GM23338 (cell line): Measurements from ENCODE around the gene SPTBN4.

Source experiments
- CREB1 ChIP-seq: fragments of 250-450 bp; sonication (Bioruptor Pico); IDR thresholded peaks from 2 replicates; pipeline ENCODE4 v1.5.0; 2020; ENCODE audit warnings: low read depth, mild to moderate bottlenecking, moderate library complexity
- CTCF ChIP-seq, 2 experiments: fragments of 200-600 bp in 1 of 2; sonication (generic) in 1 of 2; conservative IDR thresholded peaks; 2 replicates each; pipeline versions ENCODE4 v1.5.1 to v1.6.1; 2016 to 2017; ENCODE audit warnings: antibody characterized with exemption in 2 of 2, low read depth in 2 of 2, mild to moderate bottlenecking in 2 of 2, moderate library complexity in 1 of 2
- ETS1 ChIP-seq: IDR thresholded peaks from 2 replicates; pipeline ENCODE4 v1.6.1; 2016; ENCODE audit warnings: antibody characterized with exemption
- EZH2 ChIP-seq: fragments of 200-600 bp; sonication (generic); IDR thresholded peaks from one replicate; pipeline ENCODE4 v1.8.0; 2017; ENCODE audit warnings: antibody characterized with exemption, mild to moderate bottlenecking, low read depth; ENCODE audit not compliant: unreplicated experiment
- EZH2phosphoT487 ChIP-seq: fragments of 200-600 bp; sonication (generic); IDR thresholded peaks from one replicate; pipeline ENCODE4 v1.8.1; 2018; ENCODE audit warnings: antibody characterized with exemption; ENCODE audit not compliant: unreplicated experiment
- JUNB ChIP-seq: IDR thresholded peaks from one replicate; pipeline ENCODE4 v1.6.1; 2016; ENCODE audit warnings: antibody characterized with exemption; ENCODE audit not compliant: unreplicated experiment
- NANOG ChIP-seq: IDR thresholded peaks from 2 replicates; pipeline ENCODE4 v1.6.1; 2016; ENCODE audit warnings: antibody characterized with exemption, borderline replicate concordance
- POLR2AphosphoS5 ChIP-seq: IDR thresholded peaks from 2 replicates; pipeline ENCODE4 v1.6.1; 2016; ENCODE audit warnings: antibody characterized with exemption, low read depth
- REST ChIP-seq: IDR thresholded peaks from one replicate; pipeline ENCODE4 v1.6.1; 2018; ENCODE audit warnings: antibody characterized with exemption; ENCODE audit not compliant: unreplicated experiment
- STAT1 ChIP-seq: IDR thresholded peaks from one replicate; pipeline ENCODE4 v1.6.1; 2016; ENCODE audit warnings: antibody characterized with exemption; ENCODE audit not compliant: unreplicated experiment
- TF ChIP-seq, protein P1 (sequence below): fragments of 250-450 bp; sonication (Bioruptor Pico); IDR thresholded peaks from 2 replicates; pipeline ENCODE4 v1.5.0; 2020; ENCODE audit warnings: mild to moderate bottlenecking, moderate library complexity

DNA sequence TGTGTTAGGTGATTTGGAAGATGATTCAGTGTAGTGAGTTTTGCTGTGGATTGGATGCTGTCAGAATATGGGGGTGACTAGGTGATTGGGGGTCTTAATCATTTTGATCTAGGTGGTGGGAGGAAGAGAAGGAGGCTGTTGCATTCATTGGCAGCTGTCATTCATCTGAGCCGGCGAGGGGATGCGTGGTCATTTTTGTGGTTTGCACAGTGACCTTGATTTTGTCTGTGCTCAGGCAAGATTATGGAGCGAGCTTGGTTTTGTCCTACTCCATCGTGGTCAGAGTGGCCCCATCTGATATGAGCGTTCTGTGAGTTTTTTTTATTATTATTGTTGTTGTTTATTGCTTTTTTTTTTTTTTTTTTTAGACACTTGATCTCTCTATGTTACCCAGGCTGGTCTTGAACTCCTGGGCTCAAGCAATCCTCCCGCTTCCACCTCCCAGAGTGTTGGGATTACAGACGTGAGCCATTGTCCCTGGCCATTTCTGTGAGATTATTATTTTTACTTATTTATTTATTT, 42.0 kb downstream of the SPTBN4 start:
- no peak for TF ChIP-seq EZH2
- TF ChIP-seq CTCF (conservative IDR thresholded peaks at IDR 0.05; ENCODE audit: low read depth in 2 of 2), result no peak
- TF ChIP-seq POLR2AphosphoS5, result no peak
- no peak for TF ChIP-seq NANOG
- TF ChIP-seq EZH2phosphoT487, result no peak
- no peak for TF ChIP-seq REST
- TF ChIP-seq STAT1, result no peak
- TF ChIP-seq, protein P1, sequence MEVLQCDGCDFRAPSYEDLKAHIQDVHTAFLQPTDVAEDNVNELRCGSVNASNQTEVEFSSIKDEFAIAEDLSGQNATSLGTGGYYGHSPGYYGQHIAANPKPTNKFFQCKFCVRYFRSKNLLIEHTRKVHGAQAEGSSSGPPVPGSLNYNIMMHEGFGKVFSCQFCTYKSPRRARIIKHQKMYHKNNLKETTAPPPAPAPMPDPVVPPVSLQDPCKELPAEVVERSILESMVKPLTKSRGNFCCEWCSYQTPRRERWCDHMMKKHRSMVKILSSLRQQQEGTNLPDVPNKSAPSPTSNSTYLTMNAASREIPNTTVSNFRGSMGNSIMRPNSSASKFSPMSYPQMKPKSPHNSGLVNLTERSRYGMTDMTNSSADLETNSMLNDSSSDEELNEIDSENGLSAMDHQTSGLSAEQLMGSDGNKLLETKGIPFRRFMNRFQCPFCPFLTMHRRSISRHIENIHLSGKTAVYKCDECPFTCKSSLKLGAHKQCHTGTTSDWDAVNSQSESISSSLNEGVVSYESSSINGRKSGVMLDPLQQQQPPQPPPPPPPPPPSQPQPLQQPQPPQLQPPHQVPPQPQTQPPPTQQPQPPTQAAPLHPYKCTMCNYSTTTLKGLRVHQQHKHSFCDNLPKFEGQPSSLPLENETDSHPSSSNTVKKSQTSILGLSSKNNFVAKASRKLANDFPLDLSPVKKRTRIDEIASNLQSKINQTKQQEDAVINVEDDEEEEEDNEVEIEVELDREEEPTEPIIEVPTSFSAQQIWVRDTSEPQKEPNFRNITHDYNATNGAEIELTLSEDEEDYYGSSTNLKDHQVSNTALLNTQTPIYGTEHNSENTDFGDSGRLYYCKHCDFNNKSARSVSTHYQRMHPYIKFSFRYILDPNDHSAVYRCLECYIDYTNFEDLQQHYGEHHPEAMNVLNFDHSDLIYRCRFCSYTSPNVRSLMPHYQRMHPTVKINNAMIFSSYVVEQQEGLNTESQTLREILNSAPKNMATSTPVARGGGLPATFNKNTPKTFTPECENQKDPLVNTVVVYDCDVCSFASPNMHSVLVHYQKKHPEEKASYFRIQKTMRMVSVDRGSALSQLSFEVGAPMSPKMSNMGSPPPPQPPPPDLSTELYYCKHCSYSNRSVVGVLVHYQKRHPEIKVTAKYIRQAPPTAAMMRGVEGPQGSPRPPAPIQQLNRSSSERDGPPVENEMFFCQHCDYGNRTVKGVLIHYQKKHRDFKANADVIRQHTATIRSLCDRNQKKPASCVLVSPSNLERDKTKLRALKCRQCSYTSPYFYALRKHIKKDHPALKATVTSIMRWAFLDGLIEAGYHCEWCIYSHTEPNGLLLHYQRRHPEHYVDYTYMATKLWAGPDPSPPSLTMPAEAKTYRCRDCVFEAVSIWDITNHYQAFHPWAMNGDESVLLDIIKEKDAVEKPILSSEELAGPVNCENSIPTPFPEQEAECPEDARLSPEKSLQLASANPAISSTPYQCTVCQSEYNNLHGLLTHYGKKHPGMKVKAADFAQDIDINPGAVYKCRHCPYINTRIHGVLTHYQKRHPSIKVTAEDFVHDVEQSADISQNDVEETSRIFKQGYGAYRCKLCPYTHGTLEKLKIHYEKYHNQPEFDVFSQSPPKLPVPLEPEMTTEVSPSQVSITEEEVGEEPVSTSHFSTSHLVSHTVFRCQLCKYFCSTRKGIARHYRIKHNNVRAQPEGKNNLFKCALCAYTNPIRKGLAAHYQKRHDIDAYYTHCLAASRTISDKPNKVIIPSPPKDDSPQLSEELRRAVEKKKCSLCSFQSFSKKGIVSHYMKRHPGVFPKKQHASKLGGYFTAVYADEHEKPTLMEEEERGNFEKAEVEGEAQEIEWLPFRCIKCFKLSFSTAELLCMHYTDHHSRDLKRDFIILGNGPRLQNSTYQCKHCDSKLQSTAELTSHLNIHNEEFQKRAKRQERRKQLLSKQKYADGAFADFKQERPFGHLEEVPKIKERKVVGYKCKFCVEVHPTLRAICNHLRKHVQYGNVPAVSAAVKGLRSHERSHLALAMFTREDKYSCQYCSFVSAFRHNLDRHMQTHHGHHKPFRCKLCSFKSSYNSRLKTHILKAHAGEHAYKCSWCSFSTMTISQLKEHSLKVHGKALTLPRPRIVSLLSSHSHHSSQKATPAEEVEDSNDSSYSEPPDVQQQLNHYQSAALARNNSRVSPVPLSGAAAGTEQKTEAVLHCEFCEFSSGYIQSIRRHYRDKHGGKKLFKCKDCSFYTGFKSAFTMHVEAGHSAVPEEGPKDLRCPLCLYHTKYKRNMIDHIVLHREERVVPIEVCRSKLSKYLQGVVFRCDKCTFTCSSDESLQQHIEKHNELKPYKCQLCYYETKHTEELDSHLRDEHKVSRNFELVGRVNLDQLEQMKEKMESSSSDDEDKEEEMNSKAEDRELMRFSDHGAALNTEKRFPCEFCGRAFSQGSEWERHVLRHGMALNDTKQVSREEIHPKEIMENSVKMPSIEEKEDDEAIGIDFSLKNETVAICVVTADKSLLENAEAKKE (CRISPR knock-in tag), result no peak
- no peak for TF ChIP-seq CREB1 (CRISPR knock-in tag)
- no peak for TF ChIP-seq JUNB
- TF ChIP-seq ETS1, result no peak
